DOHH2 (cell line): Measurements from ENCODE around the gene SH3RF3.

ENCODE experiments used
- H3F3A ChIP-seq: fragments of 200-600 bp; sonication (generic), shearing (Covaris generic); 2 replicates; pipeline ENCODE4 v1.6.0; 2016; ENCODE audit warnings: antibody characterized with exemption, mild to moderate bottlenecking; ENCODE audit not compliant: control insufficient read depth, insufficient read depth
- H3K27ac ChIP-seq: fragments of 200-600 bp; sonication (generic); 2 replicates; pipeline ENCODE4 v1.5.1; 2014; ENCODE audit warnings: low read depth, mild to moderate bottlenecking, low read length, moderate library complexity
- H3K27me3 ChIP-seq: fragments of 200-600 bp; sonication (generic); 2 replicates; pipeline ENCODE4 v1.6.1; 2014; ENCODE audit warnings: mild to moderate bottlenecking, low read length, mixed read lengths; ENCODE audit not compliant: control insufficient read depth
- H3K36me3 ChIP-seq: fragments of 200-600 bp; sonication (generic); 2 replicates; pipeline ENCODE4 v1.6.1; 2014; ENCODE audit warnings: mild to moderate bottlenecking, low read length, moderate library complexity, mixed read lengths; ENCODE audit not compliant: control insufficient read depth
- H3K4me1 ChIP-seq: fragments of 200-600 bp; sonication (generic); 2 replicates; pipeline ENCODE4 v1.6.1; 2014; ENCODE audit warnings: mild to moderate bottlenecking, low read length, mixed read lengths; ENCODE audit not compliant: control insufficient read depth
- H3K4me2 ChIP-seq: fragments of 200-600 bp; sonication (generic); 2 replicates; pipeline ENCODE4 v1.6.0; 2014; ENCODE audit warnings: mild to moderate bottlenecking, low read length, moderate library complexity
- H3K4me3 ChIP-seq: fragments of 200-600 bp; sonication (generic); 2 replicates; pipeline ENCODE4 v1.5.1; 2014; ENCODE audit warnings: mild to moderate bottlenecking, low read length, mixed read lengths
- H3K79me2 ChIP-seq: fragments of 200-600 bp; sonication (generic); 2 replicates; pipeline ENCODE4 v1.6.1; 2014; ENCODE audit warnings: mild to moderate bottlenecking, low read length, mixed read lengths; ENCODE audit not compliant: control insufficient read depth
- H3K9me2 ChIP-seq: fragments of 200-600 bp; sonication (generic); replicated peaks from 2 replicates; pipeline ENCODE4 v1.6.1; 2014; ENCODE audit warnings: mild to moderate bottlenecking, low read length, mixed read lengths; ENCODE audit not compliant: control insufficient read depth
- H3K9me3 ChIP-seq: fragments of 200-600 bp; sonication (generic); 2 replicates; pipeline ENCODE4 v1.6.1; 2014; ENCODE audit warnings: antibody characterized with exemption, low read length, mixed read lengths; ENCODE audit not compliant: control insufficient read depth, insufficient read depth
- H4K20me1 ChIP-seq: fragments of 200-600 bp; sonication (generic); 2 replicates; pipeline ENCODE4 v1.6.0; 2014; ENCODE audit warnings: low read depth, mild to moderate bottlenecking, antibody characterized with exemption, low read length, moderate library complexity; ENCODE audit not compliant: control insufficient read depth, insufficient read depth
- EZH2phosphoT487 ChIP-seq: fragments of 200-600 bp; sonication (generic); IDR thresholded peaks from 2 replicates; pipeline ENCODE4 v1.6.1; 2017; ENCODE audit warnings: borderline replicate concordance, mild to moderate bottlenecking, antibody characterized with exemption, low read length, moderate library complexity, mixed read lengths
- TF ChIP-seq, protein P1 (sequence below): fragments of 200-600 bp; sonication (generic); IDR thresholded peaks from one replicate; pipeline ENCODE4 v1.5.1; 2014; ENCODE audit warnings: antibody characterized with exemption, mild to moderate bottlenecking, low read depth, low read length; ENCODE audit not compliant: poor library complexity, severe bottlenecking

Gene SH3RF3

DNA sequence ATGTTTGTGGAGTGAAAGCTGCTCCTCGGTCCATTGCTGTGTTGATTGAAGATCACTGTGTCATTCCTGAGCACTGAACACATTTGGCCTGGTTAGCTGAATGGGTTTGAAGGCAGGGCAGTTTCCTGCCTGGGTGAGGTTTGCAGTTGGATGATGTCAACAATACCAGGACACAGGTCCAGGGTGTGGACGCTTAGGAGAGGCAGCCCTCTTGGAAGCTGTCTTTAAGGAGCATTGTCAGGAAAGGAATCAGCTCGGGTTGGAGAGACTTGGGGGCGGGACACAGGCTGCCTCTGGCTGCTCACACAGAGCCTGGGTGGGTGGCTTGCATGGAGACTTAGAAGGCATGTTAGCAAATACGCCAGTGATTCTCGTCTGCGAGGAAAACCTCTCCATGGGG, 247.1 kb downstream of the SH3RF3 start:
- no peaks in the 10 kb centered on the region for H3K36me3 ChIP-seq
- H3K4me3 ChIP-seq = no peak overlapping the region
- no peak overlapping the region for H3K27ac ChIP-seq
- H3K9me2 ChIP-seq = no peaks in the 10 kb centered on the region
- H3F3A ChIP-seq = no peaks in the 10 kb centered on the region
- H3K4me1 ChIP-seq = no peaks in the 10 kb centered on the region
- H4K20me1 ChIP-seq = no peaks in the 10 kb centered on the region
- TF ChIP-seq EZH2phosphoT487 = no peak
- TF ChIP-seq, protein P1, sequence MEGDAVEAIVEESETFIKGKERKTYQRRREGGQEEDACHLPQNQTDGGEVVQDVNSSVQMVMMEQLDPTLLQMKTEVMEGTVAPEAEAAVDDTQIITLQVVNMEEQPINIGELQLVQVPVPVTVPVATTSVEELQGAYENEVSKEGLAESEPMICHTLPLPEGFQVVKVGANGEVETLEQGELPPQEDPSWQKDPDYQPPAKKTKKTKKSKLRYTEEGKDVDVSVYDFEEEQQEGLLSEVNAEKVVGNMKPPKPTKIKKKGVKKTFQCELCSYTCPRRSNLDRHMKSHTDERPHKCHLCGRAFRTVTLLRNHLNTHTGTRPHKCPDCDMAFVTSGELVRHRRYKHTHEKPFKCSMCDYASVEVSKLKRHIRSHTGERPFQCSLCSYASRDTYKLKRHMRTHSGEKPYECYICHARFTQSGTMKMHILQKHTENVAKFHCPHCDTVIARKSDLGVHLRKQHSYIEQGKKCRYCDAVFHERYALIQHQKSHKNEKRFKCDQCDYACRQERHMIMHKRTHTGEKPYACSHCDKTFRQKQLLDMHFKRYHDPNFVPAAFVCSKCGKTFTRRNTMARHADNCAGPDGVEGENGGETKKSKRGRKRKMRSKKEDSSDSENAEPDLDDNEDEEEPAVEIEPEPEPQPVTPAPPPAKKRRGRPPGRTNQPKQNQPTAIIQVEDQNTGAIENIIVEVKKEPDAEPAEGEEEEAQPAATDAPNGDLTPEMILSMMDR = no peak
- no peaks in the 10 kb centered on the region for H3K27me3 ChIP-seq
- H3K4me2 ChIP-seq = no peak overlapping the region
- H3K9me3 ChIP-seq = no peaks in the 10 kb centered on the region
- no peaks in the 10 kb centered on the region for H3K79me2 ChIP-seq

DNA sequence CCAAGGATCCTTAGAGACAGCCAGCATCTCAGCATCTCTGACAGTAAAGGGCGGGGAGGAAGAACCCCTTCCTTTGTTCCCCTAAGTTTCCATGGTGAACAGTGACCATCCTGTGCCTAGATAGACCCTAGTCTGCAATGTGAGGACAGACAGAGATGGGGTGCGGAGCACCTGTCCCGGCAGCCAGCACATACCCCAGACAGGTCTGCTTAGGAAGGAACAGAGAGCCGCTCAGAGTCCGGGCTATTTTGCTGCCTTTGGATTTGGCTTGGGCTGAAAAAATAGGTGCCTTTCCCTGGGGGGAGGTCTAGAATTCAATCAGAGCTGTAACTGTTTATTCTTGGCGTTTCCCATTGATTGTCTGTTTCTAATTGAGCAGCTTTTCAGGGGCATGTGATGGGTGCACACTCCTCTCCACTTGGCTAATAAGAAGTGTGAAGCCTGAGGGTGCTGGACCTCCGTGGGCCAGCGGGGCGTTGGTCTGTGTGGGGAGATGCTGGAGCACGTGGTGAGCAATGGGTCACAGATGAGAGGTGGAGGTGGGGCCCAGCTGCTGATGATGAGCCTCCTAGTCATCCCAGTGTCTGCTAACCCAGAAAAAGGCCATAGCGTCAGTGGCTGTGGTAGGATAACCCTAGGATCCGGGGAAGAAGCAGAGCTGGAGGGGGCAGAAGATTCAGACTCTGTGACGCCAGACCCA, 247.9 kb downstream of the SH3RF3 start:
- Histone ChIP-seq H3K79me2 (no peaks in the 10 kb centered on the region), H3K4me2 (no peak overlapping the region), H3K4me1 (no peaks in the 10 kb centered on the region), H3K9me2 (no peaks in the 10 kb centered on the region), H3K4me3 (no peak overlapping the region), H3F3A (no peaks in the 10 kb centered on the region), H3K36me3 (no peaks in the 10 kb centered on the region), H4K20me1 (no peaks in the 10 kb centered on the region), H3K27me3 (no peaks in the 10 kb centered on the region), H3K9me3 (no peaks in the 10 kb centered on the region), H3K27ac (no peak overlapping the region)
- TF ChIP-seq, protein P1 = no peak
- no peak for TF ChIP-seq EZH2phosphoT487

DNA sequence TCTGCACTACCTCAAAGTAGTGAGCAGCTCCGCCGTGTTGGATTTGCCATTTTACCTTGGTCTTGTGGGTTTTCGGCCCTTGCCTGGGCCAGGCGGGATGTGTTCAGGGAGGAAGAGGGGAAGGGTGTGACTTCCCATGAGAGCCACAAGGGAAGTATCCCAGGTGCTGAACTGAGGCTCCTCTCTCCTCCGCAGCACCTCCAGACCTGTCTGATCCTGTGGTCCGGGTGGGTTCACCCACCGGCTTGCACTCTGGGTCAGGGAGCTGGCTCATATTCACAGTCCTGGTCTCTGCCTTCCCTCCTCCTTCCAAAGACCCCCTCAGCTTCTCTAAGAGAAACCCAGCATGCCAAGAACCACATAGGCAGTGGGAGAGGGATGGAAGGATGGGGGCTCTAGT, 249.0 kb downstream of the SH3RF3 start:
- H3K9me2 ChIP-seq = no peaks in the 10 kb centered on the region
- no peaks in the 10 kb centered on the region for H3K4me1 ChIP-seq
- no peaks in the 10 kb centered on the region for H4K20me1 ChIP-seq
- H3K79me2 ChIP-seq = no peaks in the 10 kb centered on the region
- H3K36me3 ChIP-seq = no peaks in the 10 kb centered on the region
- no peaks in the 10 kb centered on the region for H3K27me3 ChIP-seq
- H3K27ac ChIP-seq = no peak overlapping the region
- H3K4me3 ChIP-seq = no peak overlapping the region
- no peaks in the 10 kb centered on the region for H3F3A ChIP-seq
- H3K4me2 ChIP-seq = no peak overlapping the region
- TF ChIP-seq EZH2phosphoT487 = no peak
- H3K9me3 ChIP-seq = no peaks in the 10 kb centered on the region

DNA sequence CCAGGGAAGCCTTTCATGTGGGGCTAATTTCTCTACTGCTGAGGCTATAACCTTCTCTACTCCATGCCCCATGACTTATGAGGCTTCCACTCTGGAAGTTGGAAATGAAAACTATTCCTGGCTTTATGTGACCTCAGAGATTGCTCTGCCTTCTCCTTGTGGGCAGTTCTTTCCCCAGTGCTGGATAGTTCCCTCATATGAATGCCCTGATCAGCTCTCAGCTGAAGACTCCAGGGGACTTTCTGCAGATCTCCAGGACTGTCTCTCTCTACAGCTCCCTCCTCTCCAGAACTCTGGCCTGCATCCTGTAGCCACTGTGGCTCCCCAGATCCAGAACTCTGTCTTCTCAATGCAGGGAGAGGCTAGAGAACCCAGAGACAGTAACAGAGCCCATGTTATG, 249.7 kb downstream of the SH3RF3 start:
- Histone ChIP-seq H3K4me1 (no peaks in the 10 kb centered on the region), H3K4me3 (no peak overlapping the region), H3K27ac (no peak overlapping the region), H3F3A (no peaks in the 10 kb centered on the region), H3K4me2 (no peak overlapping the region), H3K9me2 (no peaks in the 10 kb centered on the region), H3K27me3 (no peaks in the 10 kb centered on the region), H3K79me2 (no peaks in the 10 kb centered on the region), H4K20me1 (no peaks in the 10 kb centered on the region), H3K36me3 (no peaks in the 10 kb centered on the region), H3K9me3 (no peaks in the 10 kb centered on the region)
- no peak for TF ChIP-seq EZH2phosphoT487
- TF ChIP-seq, protein P1 = no peak
